Cardiac septum (tissue), 1 donor: ENCODE measurements around the gene ANAPC2. TPM values are rescaled to one million over a fixed set of nuclear protein-coding genes. Genes with fewer than 3 reads are reported as not detected.
"Not testable (repeated sequence)": the region's sequence is repeated elsewhere in the genome, so short reads cannot be mapped to it uniquely, and the experiment has no call there.

Experiments used
- DNase-seq: peaks from one replicate; pipeline ENCODE4 v3.0.0-alpha.2; 2020; ENCODE audit warnings: low spot score
- intact Hi-C: fragments of 100-400 bp; cut with DNase I; formaldehyde crosslinking; loops from one replicate; pipeline ENCODE4 v1.14.0; 2022
- microRNA-seq: library from miRNA; unstranded; fragments of <30 nt; microRNA quantifications from one replicate; pipeline ENCODE4 v1.2.0, GENCODE V29; 2020
- total RNA-seq: library from RNA; stranded (reverse); fragmentation: NEBNext Ultra II Directional; extraction: Animal tissue kit (Norgen Biotek cat#: 25700); gene quantifications from one replicate; pipeline ENCODE4 v1.2.1, GENCODE V29; 2021
- donor health status: DM: no; HTN: no; CAD: no.

ANAPC2 gene
- total RNA-seq, 1 donor from 2014 or later: 32.5 TPM

- DNase-seq: no peak
- intact Hi-C loops: no loop called here
These were observed 49.5 kb downstream of the ANAPC2 start, which contains the start of gene GRIN1 for GRCh38 chr9:137138722-137139467. Gene GRIN1, plus strand, starts transcription at chr9:137139154. Its CDS starts 333 bp downstream, at chr9:137139487.

GRCh38 chr9:137138058-137138721 is 50.2 kb downstream of the ANAPC2 start:
- DNase-seq: no peak

GRCh38 chr9:137136881-137137607 is 51.3 kb downstream of the ANAPC2 start:
- DNase-seq: no peak
- intact Hi-C loops: no loop called here

More at GRCh38 chr9:137138058-137138721, 50.2 kb downstream of the ANAPC2 start:
- intact Hi-C loops: no loop called here

- intact Hi-C loops: no loop called here
- DNase-seq: no peak
These were observed 52.0 kb downstream of the ANAPC2 start for GRCh38 chr9:137136261-137136880.

DNA sequence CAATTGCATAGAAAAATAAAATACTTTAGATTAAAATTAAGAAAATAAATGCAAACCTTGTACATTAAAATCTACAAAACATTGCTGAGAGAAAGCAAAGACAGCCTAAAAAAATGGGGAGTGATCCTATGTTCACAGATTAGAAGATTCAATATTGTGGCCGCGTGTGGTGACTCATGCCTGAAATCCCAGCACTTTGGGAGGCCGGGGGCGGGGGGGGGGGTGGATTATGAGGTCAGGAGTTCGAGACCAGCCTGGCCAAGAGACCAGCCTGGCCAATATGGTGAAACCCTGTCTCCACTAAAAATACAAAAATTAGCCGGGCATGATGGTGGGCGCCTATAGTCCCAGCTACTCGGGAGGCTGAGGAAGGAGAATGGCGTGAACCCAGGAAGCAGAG is 53.2 kb downstream of the ANAPC2 start:
- intact Hi-C loops: not testable (repeated sequence)

DNA sequence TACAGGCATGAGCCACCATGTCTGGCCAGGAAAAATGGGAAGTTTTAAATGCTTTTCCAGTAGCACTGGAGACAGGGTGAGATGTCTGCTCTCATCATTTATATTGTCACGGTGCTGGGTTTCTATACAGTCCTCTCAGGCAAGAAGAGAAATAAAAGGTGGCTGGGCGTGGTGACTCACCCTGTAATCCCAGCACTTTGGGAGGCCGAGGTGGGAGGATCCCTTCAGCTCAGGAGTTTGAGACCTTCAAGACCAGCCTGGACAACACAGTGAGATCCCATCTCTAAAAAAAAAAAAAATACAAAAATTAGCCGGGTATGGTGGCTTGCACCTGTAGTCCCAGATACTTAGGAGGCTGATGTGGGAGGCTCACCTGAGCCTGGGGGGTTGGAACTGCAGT is 54.2 kb downstream of the ANAPC2 start:
- no peak for DNase-seq
- intact Hi-C loops: no loop called here

More for the DNA sequence above, 53.2 kb downstream of the ANAPC2 start:
- DNase-seq: not testable (repeated sequence)

DNA sequence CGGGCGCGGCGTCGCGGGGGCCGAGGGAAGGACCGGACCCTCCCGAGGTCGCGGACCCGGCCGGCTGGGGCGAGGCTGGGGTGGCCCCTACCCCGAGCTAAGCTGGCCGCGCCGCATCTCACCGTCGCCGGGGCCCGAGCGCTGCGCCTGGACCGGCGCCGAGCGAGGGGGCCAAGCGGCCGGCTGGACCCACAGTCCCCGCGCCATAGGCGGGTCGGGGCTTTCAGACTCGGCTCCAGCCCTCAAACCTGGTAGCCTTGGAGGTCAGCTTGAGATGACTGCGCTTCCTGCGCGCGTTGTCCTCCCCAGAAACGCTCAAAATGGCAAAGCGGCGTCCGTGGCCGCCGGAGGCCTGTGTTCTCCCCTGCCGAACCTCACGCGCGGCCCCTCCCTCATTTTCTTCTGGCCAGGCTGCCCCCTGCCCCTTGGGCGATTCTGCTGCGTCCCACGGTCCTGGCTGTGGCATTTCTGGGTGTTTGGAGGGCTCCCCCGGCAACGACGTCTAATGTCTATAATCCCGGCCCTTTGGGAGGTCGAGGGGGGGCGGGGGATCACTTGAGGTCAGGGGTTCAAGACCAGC is 58.1 kb downstream of the ANAPC2 start:
- no peak for DNase-seq
- intact Hi-C loops: no loop called here

DNA sequence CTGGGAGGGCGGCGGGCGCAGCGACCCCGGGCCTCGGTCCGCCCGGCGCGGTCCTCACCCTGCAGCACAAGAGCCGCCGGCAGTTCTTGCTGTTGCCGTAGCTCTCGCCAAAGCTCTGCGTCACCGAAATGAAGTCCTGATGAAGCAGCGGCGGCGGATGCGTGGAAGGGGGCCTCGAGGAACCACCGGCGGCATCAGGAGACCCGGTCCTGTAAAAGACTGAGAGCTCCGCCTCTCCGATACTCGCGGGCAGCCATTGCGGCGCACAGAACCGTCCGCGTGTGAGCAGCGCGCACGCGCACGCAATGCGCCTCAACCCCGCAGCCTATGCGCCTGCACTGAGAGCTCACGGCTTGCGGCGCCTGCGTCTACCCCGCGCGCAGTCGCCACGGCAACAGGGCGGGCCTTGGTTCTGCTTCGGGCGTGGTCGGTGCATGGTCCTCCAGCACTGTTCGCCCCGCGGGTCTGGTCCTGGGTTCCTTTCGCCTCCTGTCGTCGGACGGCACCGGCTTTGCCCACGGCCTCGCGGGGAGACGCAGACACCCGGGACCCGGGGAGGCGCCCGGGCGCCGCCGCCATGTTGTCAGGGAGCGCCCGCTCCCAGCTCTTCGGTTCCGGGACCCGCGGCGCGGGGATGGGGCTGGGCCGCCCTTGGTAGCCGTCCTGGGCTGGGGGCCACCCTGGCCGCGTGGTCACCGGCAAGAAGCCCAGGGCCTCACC is 58.7 kb downstream of the ANAPC2 start:
- intact Hi-C loops: no loop called here
- DNase-seq: peak; percentile 95

DNA sequence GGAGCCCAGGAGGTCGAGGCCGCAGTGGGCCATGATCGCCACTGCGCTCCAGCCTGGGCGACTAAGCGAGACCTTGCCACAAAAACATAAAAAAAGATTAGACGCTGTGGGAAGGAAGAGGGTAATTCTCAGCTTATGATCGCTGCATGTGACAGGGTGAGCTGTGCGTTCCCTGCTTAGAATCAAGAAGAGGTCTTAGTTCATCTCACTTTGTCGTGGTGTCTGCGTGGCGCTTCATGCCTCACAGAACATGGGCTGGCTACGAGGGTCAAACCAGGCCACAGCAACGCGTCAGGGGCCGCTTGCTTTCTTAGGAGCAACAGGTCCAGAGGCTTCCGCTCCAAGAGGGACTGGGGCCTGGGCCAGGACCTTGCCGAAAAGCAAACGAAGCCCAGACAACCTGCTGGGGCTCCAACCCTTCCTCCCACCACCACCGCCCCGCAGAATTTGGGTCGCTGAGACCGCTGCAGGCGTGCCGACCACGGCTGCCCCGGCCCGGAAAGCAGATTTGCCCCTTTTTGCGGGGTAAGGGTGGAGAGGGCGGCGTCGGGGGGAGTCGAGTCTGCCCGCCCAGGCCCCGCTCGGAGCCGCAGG is 59.4 kb downstream of the ANAPC2 start:
- intact Hi-C loops: no loop called here
- no peak for DNase-seq

- no peak for DNase-seq
- intact Hi-C loops: no loop called here
These were observed 60.0 kb downstream of the ANAPC2 start for GRCh38 chr9:137128158-137128861.

GRCh38 chr9:137127301-137128157 is 60.8 kb downstream of the ANAPC2 start:
- DNase-seq: no peak
- intact Hi-C loops: no loop called here

DNA sequence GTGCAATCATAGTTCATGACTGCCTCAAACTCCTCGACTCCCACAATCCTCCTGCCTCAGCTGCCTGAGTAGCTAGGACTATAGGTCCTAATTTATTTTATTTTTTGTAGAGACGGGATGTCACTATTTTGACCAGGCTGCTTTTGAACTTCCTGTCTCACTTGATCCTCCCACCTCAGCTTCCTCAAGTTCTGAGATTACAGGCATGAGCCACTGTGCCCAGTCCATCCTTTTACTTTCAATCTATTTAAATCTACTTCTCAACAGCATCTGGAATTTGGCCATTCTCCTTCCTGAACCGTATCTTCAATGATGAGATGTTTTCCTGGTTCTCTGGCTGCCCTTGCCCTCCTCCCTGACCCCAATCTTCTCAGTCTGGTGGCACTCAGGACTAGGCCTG is 61.6 kb downstream of the ANAPC2 start:
- intact Hi-C loops: no loop called here

More for the DNA sequence above, 61.6 kb downstream of the ANAPC2 start:
- DNase-seq: no peak

Small RNA genes lying within 50 kb of the gene (microRNA-seq; reads per million reads assigned to microRNA genes)
- not detected for gene MIR3621

Other genes starting within 250 kb of the ANAPC2 start
- gene FBXW5, start 243.8 kb downstream of the ANAPC2 start, total RNA-seq: 162 TPM
- gene C8G, start 243.3 kb downstream of the ANAPC2 start, total RNA-seq: 3.4 TPM
- gene LCN12, start 236.3 kb downstream of the ANAPC2 start, total RNA-seq: 20.7 TPM
- gene PTGDS, start 211.1 kb downstream of the ANAPC2 start, total RNA-seq: 1,323 TPM
- gene LCNL1, start 205.6 kb downstream of the ANAPC2 start, total RNA-seq: 5.9 TPM
- gene PAXX, start 196.1 kb downstream of the ANAPC2 start, total RNA-seq: 26.0 TPM
- 12.9 TPM for gene CLIC3, start 192.0 kb downstream of the ANAPC2 start, total RNA-seq
- gene ABCA2, start 160.3 kb downstream of the ANAPC2 start, total RNA-seq: 41.5 TPM
- 0.22 TPM for gene FUT7, start 156.5 kb downstream of the ANAPC2 start, total RNA-seq
- 96.4 TPM for gene NPDC1, start 142.4 kb downstream of the ANAPC2 start, total RNA-seq
- 0.92 TPM for gene ENTPD2, start 134.5 kb downstream of the ANAPC2 start, total RNA-seq
- gene SAPCD2, start 118.0 kb downstream of the ANAPC2 start, total RNA-seq: 0.11 TPM
- gene UAP1L1, start 111.0 kb downstream of the ANAPC2 start, total RNA-seq: 6.5 TPM
- 27.2 TPM for gene MAN1B1, start 101.6 kb downstream of the ANAPC2 start, total RNA-seq
- gene DPP7, start 73.8 kb downstream of the ANAPC2 start, total RNA-seq: 150 TPM
- not detected for gene GRIN1, start 49.4 kb downstream of the ANAPC2 start, total RNA-seq
- gene LRRC26, start 18.5 kb downstream of the ANAPC2 start, total RNA-seq: not detected
- not detected for gene TMEM210, start 16.5 kb downstream of the ANAPC2 start, total RNA-seq
- 59.5 TPM for gene SSNA1, start 116 bp upstream of the ANAPC2 start, total RNA-seq
- gene TPRN, start 12.2 kb upstream of the ANAPC2 start, total RNA-seq: 13.5 TPM
- gene TMEM203, start 17.1 kb upstream of the ANAPC2 start, total RNA-seq: 40.6 TPM
- gene NDOR1, start 17.1 kb upstream of the ANAPC2 start, total RNA-seq: 8.0 TPM
- 22.2 TPM for gene RNF208, start 33.7 kb upstream of the ANAPC2 start, total RNA-seq
- not detected for gene CYSRT1, start 36.6 kb upstream of the ANAPC2 start, total RNA-seq
- not detected for gene RNF224, start 38.9 kb upstream of the ANAPC2 start, total RNA-seq
- gene SLC34A3, start 42.3 kb upstream of the ANAPC2 start, total RNA-seq: not detected
- 304 TPM for gene TUBB4B, start 52.7 kb upstream of the ANAPC2 start, total RNA-seq
- gene STPG3, start 62.7 kb upstream of the ANAPC2 start, total RNA-seq: not detected
- gene NELFB, start 66.8 kb upstream of the ANAPC2 start, total RNA-seq: 37.2 TPM
- 13.9 TPM for gene TOR4A, start 89.2 kb upstream of the ANAPC2 start, total RNA-seq
- 11.7 TPM for gene NRARP, start 113.7 kb upstream of the ANAPC2 start, total RNA-seq
- 11.3 TPM for gene EXD3, start 234.6 kb upstream of the ANAPC2 start, total RNA-seq
- 3.3 TPM for gene NOXA1, start 234.8 kb upstream of the ANAPC2 start, total RNA-seq